HG02588 (cell line): ENCODE measurements around the gene RALGDS.
"Not testable (repeated sequence)": the region's sequence is repeated elsewhere in the genome, so short reads cannot be mapped to it uniquely, and the experiment has no call there.

Experiments used
- ATAC-seq: cut with Tn5 transposase; IDR thresholded peaks from one replicate; pipeline ENCODE4 v1.9.1; 2021; ENCODE audit warnings: mild to moderate bottlenecking, moderate library complexity; ENCODE audit not compliant: unreplicated experiment

Gene RALGDS

GRCh38 chr9:133090187-133090586 is 30.9 kb downstream of the RALGDS start:
- ATAC-seq: no peak

GRCh38 chr9:133089271-133089671 is 31.8 kb downstream of the RALGDS start:
- ATAC-seq: no peak

GRCh38 chr9:133088756-133089155 is 32.3 kb downstream of the RALGDS start:
- ATAC-seq: no peak

GRCh38 chr9:133088146-133088750 is 32.8 kb downstream of the RALGDS start:
- no peak for ATAC-seq

GRCh38 chr9:133087429-133088145 is 33.5 kb downstream of the RALGDS start:
- ATAC-seq: no peak

GRCh38 chr9:133086894-133087293 is 34.1 kb downstream of the RALGDS start:
- ATAC-seq: no peak

GRCh38 chr9:133086212-133086860 is 34.7 kb downstream of the RALGDS start:
- ATAC-seq: not testable (repeated sequence)

- ATAC-seq: not testable (repeated sequence)
These were observed 37.4 kb downstream of the RALGDS start for GRCh38 chr9:133083688-133084087.

- ATAC-seq: not testable (repeated sequence)
These were observed 38.9 kb downstream of the RALGDS start for GRCh38 chr9:133081957-133082644.

GRCh38 chr9:133080786-133081779 is 40.0 kb downstream of the RALGDS start:
- not testable (repeated sequence) for ATAC-seq

GRCh38 chr9:133080161-133080560 is 40.9 kb downstream of the RALGDS start:
- ATAC-seq: no peak

- ATAC-seq: no peak
These were observed 42.6 kb downstream of the RALGDS start for GRCh38 chr9:133078486-133078885.

GRCh38 chr9:133076691-133077090 is 44.3 kb downstream of the RALGDS start:
- no peak for ATAC-seq

GRCh38 chr9:133075925-133076630 is 45.0 kb downstream of the RALGDS start:
- no peak for ATAC-seq

GRCh38 chr9:133074111-133074651 is 46.9 kb downstream of the RALGDS start:
- ATAC-seq: no peak

- ATAC-seq: no peak
These were observed 47.7 kb downstream of the RALGDS start for GRCh38 chr9:133073086-133074014.

GRCh38 chr9:133072210-133072609 is 48.8 kb downstream of the RALGDS start:
- ATAC-seq: not testable (repeated sequence)

- ATAC-seq: no peak
These were observed 49.4 kb downstream of the RALGDS start for GRCh38 chr9:133071484-133072150.
